WTC11 (cell line): Measurements from ENCODE around the gene ZNF711. TPM values are rescaled to one million over a fixed set of nuclear protein-coding genes. Genes with fewer than 3 reads are reported as not detected.
"Not testable (repeated sequence)": the region's sequence is repeated elsewhere in the genome, so short reads cannot be mapped to it uniquely, and the experiment has no call there.

Experiments used
- ATAC-seq: fragments of 200-7000 bp; cut with Tn5 transposase; 2 replicates; pipeline ENCODE4 v1.10.0; 2021; ENCODE audit warnings: mild to moderate bottlenecking, moderate library complexity
- CTCF ChIA-PET: fragments of 300-600 bp; sonication (Branson Sonifier 250); formaldehyde crosslinking; loops from one replicate; lab custom pipeline; 2021; ENCODE audit warnings: antibody characterized with exemption; lab: Charles Lee
- POLR2A ChIA-PET: fragments of 350-600 bp; sonication (Branson Sonifier 250); formaldehyde crosslinking; loops from one replicate; lab custom pipeline; 2021; ENCODE audit warnings: antibody characterized with exemption; lab: Charles Lee
- DNase-seq: peaks from one replicate; pipeline ENCODE4 v3.0.0; 2021; ENCODE audit warnings: low spot score
- H3K27ac Mint-ChIP-seq: 2 replicates; pipeline ENCODE4 v1.8.0; 2021; ENCODE audit warnings: mixed read lengths
- H3K27me3 Mint-ChIP-seq: 2 replicates; pipeline ENCODE4 v1.8.0; 2021; ENCODE audit warnings: low read depth, mild to moderate bottlenecking, moderate library complexity, mixed read lengths
- H3K36me3 Mint-ChIP-seq: 2 replicates; pipeline ENCODE4 v1.8.0; 2021; ENCODE audit warnings: mixed read lengths
- H3K4me1 Mint-ChIP-seq: 2 replicates; pipeline ENCODE4 v1.8.0; 2022; ENCODE audit warnings: mixed read lengths
- H3K4me3 Mint-ChIP-seq: 2 replicates; pipeline ENCODE4 v1.8.0; 2021; ENCODE audit warnings: mild to moderate bottlenecking, moderate library complexity, mixed read lengths
- H3K9me3 Mint-ChIP-seq: 2 replicates; pipeline ENCODE4 v1.8.0; 2021; ENCODE audit warnings: mixed read lengths
- total RNA-seq: library from RNA; stranded (reverse); gene quantifications from 3 replicates; pipeline ENCODE4 v1.2.3, GENCODE V29; 2021
- TF ChIP-seq, protein P1 (sequence below): sonication (generic); formaldehyde crosslinking; conservative IDR thresholded peaks from 2 replicates; pipeline ENCODE4 v1.8.1; 2023; ENCODE audit warnings: mild to moderate bottlenecking, low read depth, missing genetic modification reagents, moderate library complexity
- TF ChIP-seq, protein P2 (sequence below): sonication (generic); formaldehyde crosslinking; IDR thresholded peaks from 2 replicates; pipeline ENCODE4 v1.8.0; 2023; ENCODE audit warnings: missing genetic modification reagents, mild to moderate bottlenecking, borderline replicate concordance
- TF ChIP-seq, protein P3 (sequence below): sonication (generic); formaldehyde crosslinking; IDR thresholded peaks from 2 replicates; pipeline ENCODE4 v1.8.1; 2023; ENCODE audit warnings: mild to moderate bottlenecking, moderate library complexity, missing genetic modification reagents

The ZNF711 gene
- total RNA-seq, 1 experiment from 2014 or later, result 12.5 TPM

DNA sequence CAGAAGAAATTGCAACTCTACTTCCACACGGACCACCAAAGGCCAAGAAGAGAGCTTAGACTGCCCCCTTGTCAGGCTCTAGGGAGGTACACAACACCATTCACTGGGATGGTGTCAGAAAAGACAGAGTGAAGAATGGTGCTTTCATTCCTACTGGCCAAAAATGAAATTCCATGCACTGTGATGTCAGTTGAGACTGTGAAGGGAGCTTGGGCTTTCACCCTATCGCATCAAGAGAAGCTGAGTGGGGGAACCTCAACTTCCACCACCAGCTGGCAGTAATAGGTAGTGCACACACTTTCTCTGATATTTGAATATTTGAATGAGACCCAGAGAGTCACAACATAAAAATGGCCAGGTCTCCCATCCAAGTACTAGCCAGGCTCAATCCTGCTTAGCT, 65.9 kb downstream of the ZNF711 start (continued):
- TF ChIP-seq, protein P1, sequence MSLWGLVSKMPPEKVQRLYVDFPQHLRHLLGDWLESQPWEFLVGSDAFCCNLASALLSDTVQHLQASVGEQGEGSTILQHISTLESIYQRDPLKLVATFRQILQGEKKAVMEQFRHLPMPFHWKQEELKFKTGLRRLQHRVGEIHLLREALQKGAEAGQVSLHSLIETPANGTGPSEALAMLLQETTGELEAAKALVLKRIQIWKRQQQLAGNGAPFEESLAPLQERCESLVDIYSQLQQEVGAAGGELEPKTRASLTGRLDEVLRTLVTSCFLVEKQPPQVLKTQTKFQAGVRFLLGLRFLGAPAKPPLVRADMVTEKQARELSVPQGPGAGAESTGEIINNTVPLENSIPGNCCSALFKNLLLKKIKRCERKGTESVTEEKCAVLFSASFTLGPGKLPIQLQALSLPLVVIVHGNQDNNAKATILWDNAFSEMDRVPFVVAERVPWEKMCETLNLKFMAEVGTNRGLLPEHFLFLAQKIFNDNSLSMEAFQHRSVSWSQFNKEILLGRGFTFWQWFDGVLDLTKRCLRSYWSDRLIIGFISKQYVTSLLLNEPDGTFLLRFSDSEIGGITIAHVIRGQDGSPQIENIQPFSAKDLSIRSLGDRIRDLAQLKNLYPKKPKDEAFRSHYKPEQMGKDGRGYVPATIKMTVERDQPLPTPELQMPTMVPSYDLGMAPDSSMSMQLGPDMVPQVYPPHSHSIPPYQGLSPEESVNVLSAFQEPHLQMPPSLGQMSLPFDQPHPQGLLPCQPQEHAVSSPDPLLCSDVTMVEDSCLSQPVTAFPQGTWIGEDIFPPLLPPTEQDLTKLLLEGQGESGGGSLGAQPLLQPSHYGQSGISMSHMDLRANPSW (CRISPR knock-in tag), result no peak
- TF ChIP-seq, protein P2, sequence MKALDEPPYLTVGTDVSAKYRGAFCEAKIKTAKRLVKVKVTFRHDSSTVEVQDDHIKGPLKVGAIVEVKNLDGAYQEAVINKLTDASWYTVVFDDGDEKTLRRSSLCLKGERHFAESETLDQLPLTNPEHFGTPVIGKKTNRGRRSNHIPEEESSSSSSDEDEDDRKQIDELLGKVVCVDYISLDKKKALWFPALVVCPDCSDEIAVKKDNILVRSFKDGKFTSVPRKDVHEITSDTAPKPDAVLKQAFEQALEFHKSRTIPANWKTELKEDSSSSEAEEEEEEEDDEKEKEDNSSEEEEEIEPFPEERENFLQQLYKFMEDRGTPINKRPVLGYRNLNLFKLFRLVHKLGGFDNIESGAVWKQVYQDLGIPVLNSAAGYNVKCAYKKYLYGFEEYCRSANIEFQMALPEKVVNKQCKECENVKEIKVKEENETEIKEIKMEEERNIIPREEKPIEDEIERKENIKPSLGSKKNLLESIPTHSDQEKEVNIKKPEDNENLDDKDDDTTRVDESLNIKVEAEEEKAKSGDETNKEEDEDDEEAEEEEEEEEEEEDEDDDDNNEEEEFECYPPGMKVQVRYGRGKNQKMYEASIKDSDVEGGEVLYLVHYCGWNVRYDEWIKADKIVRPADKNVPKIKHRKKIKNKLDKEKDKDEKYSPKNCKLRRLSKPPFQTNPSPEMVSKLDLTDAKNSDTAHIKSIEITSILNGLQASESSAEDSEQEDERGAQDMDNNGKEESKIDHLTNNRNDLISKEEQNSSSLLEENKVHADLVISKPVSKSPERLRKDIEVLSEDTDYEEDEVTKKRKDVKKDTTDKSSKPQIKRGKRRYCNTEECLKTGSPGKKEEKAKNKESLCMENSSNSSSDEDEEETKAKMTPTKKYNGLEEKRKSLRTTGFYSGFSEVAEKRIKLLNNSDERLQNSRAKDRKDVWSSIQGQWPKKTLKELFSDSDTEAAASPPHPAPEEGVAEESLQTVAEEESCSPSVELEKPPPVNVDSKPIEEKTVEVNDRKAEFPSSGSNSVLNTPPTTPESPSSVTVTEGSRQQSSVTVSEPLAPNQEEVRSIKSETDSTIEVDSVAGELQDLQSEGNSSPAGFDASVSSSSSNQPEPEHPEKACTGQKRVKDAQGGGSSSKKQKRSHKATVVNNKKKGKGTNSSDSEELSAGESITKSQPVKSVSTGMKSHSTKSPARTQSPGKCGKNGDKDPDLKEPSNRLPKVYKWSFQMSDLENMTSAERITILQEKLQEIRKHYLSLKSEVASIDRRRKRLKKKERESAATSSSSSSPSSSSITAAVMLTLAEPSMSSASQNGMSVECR (CRISPR knock-in tag), result no peak
- TF ChIP-seq, protein P3, sequence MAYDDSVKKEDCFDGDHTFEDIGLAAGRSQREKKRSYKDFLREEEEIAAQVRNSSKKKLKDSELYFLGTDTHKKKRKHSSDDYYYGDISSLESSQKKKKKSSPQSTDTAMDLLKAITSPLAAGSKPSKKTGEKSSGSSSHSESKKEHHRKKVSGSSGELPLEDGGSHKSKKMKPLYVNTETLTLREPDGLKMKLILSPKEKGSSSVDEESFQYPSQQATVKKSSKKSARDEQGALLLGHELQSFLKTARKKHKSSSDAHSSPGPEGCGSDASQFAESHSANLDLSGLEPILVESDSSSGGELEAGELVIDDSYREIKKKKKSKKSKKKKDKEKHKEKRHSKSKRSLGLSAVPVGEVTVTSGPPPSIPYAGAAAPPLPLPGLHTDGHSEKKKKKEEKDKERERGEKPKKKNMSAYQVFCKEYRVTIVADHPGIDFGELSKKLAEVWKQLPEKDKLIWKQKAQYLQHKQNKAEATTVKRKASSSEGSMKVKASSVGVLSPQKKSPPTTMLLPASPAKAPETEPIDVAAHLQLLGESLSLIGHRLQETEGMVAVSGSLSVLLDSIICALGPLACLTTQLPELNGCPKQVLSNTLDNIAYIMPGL (CRISPR knock-in tag), result no peak

DNA sequence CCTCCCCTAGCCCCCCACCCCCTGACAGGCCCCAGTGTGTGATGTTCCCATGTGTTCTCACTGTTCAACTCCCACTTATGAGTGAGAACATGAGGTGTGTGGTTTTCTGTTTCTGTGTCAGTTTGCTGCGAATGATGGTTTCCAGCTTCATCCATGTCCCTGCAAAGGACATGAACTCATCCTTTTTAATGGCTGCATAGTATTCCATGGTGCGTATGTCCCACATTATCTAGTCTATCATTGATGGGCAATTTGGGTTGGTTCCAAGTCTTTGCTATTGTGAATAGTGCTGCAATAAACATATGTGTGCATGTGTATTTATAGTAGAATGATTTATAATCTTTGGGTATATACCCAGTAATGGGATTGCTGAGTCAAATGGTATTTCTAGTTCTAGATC, 67.6 kb downstream of the ZNF711 start:
- CTCF ChIA-PET, POLR2A ChIA-PET: not testable (repeated sequence)

More for the DNA sequence above, 67.6 kb downstream of the ZNF711 start:
- not testable (repeated sequence) for H3K4me1 Mint-ChIP-seq, ATAC-seq, H3K9me3 Mint-ChIP-seq, H3K27me3 Mint-ChIP-seq, DNase-seq, H3K36me3 Mint-ChIP-seq, H3K27ac Mint-ChIP-seq, H3K4me3 Mint-ChIP-seq

Other genes with a start within 250 kb of the ZNF711 start
- 14.4 to 15.9 TPM (median 15.0 TPM) in 3 replicates for gene APOOL, start 240.1 kb upstream of the ZNF711 start, total RNA-seq
- 0.22 to 0.39 TPM (median 0.32 TPM) in 3 replicates for gene SATL1, start 212 bp upstream of the ZNF711 start, total RNA-seq
- gene POF1B, start 135.7 kb downstream of the ZNF711 start, total RNA-seq, result 0.09 to 0.23 TPM in 2 of 3 replicates, not detected in the other